Kidney (tissue), 14 donors: ENCODE measurements around the gene FCN2. TPM values are rescaled to one million over a fixed set of nuclear protein-coding genes. Genes with fewer than 3 reads are reported as not detected.

ENCODE experiments used
- DNase-seq, 5 donors: peaks; one replicate each; pipeline ENCODE4 v3.0.0-alpha.2; 2013 to 2020
- FAIRE-seq: peaks from 2 replicates; lab custom pipeline; 2012; peaks lifted over from hg19 to GRCh38; lab: Jason Lieb, UNC
- H3K27ac ChIP-seq, 2 donors: one replicate each; pipeline ENCODE4 v1.7.0; 2013; ENCODE audit warnings: low read depth in 2 of 2, low read length in 2 of 2, inconsistent platforms in 1 of 2
- H3K27me3 ChIP-seq: one replicate; pipeline ENCODE4 v1.7.1; 2013; ENCODE audit warnings: low read length, inconsistent platforms; ENCODE audit not compliant: control insufficient read depth, insufficient read depth
- H3K36me3 ChIP-seq, 3 donors: one replicate each; pipeline versions ENCODE4 v1.7.0 to v1.7.1; 2013; ENCODE audit warnings: low read length in 3 of 3, control low read depth in 1 of 3, inconsistent platforms in 1 of 3; ENCODE audit not compliant: insufficient read depth in 3 of 3, control insufficient read depth in 2 of 3
- H3K4me1 ChIP-seq, 3 donors: one replicate each; pipeline versions ENCODE4 v1.7.0 to v1.7.1; 2013; ENCODE audit warnings: low read length in 3 of 3, inconsistent platforms in 1 of 3, low read depth in 1 of 3; ENCODE audit not compliant: control insufficient read depth in 2 of 3, insufficient read depth in 2 of 3
- H3K4me3 ChIP-seq, 3 donors: one replicate each; pipeline versions ENCODE4 v1.7.0 to v1.8.1; 2013; ENCODE audit warnings: low read length in 3 of 3, control low read depth in 1 of 3, inconsistent platforms in 1 of 3
- H3K9ac ChIP-seq, 3 donors: one replicate each; pipeline versions ENCODE4 v1.7.0 to v1.7.1; 2013; ENCODE audit warnings: low read length in 3 of 3, control low read depth in 1 of 3, inconsistent platforms in 1 of 3
- H3K9me3 ChIP-seq, 3 donors: one replicate each; pipeline versions ENCODE4 v1.7.0 to v1.7.1; 2013; ENCODE audit warnings: low read length in 3 of 3, control low read depth in 1 of 3, inconsistent platforms in 1 of 3; ENCODE audit not compliant: control insufficient read depth in 2 of 3, insufficient read depth in 1 of 3
- intact Hi-C: fragments of 100-400 bp; cut with DNase I; formaldehyde crosslinking; loops from one replicate; pipeline ENCODE4 v1.11.1; 2022
- polyA plus RNA-seq: library from polyadenylated mRNA; stranded (reverse); fragments of 350-450 nt; fragmentation: Illumina TruSeq; extraction: RNeasy Lipid Tissue Mini Kit (QIAGEN cat#74804); gene quantifications from one replicate; pipeline ENCODE4 v1.2.3, GENCODE V29; 2014; ENCODE audit warnings: low read depth, low replicate concordance; ENCODE audit not compliant: insufficient read depth
- total RNA-seq: library from RNA; stranded (reverse); fragmentation: NEBNext Ultra II Directional; extraction: Animal tissue kit (Norgen Biotek cat#: 25700); gene quantifications from one replicate; pipeline ENCODE4 v1.2.1, GENCODE V29; 2021
- TF ChIP-seq, protein P1 (sequence below): IDR thresholded peaks from 3 replicates; pipeline ENCODE4 v1.5.1; 2012; ENCODE audit warnings: mild to moderate bottlenecking, moderate library complexity, borderline replicate concordance; ENCODE audit not compliant: insufficient read depth; ENCODE audit errors: extremely low read depth
- donor health status: control.
- donor health status: control.
- donor health status: control.
- donor health status: control.
- donor health status: control.
- donor health status: DM: yes; HTN: yes; CAD: no.
- donor health status: Normal renal cell carcinoma (clear cell type).

FCN2 gene
- total and polyA plus RNA-seq, 2 donors from 2014 or later: 2.8 to 3.6 TPM

DNA sequence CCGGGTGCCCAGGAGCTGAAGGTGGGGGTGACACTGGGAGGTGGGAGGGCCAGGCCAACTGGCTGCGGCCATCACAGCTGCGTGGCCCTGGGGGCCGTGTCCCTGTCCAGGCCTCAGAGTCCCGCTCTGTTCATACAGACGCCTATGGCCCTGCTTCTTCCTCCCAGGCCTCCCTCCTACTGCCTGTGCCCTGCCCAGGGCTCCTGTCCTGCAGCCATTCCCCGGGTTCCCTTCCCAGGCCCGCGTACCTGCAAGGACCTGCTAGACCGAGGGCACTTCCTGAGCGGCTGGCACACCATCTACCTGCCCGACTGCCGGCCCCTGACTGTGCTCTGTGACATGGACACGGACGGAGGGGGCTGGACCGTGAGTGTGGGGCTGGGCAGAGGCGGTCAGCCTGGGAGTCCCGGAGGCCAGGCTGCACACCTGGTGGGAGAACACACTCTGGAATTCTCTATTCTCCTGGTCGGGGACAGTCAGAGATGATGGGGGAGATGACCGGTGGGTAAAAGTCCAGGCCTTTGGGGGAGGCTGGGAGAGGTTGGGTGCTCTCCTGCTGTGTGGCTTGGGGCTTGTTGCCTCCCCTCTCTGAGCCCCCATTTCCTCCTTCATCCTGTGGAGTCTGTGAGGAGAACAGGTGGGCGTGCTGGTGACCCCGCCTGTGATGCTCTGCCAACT is 4.5 kb downstream of the FCN2 start:
- intact Hi-C loops: no loop called here

DNA sequence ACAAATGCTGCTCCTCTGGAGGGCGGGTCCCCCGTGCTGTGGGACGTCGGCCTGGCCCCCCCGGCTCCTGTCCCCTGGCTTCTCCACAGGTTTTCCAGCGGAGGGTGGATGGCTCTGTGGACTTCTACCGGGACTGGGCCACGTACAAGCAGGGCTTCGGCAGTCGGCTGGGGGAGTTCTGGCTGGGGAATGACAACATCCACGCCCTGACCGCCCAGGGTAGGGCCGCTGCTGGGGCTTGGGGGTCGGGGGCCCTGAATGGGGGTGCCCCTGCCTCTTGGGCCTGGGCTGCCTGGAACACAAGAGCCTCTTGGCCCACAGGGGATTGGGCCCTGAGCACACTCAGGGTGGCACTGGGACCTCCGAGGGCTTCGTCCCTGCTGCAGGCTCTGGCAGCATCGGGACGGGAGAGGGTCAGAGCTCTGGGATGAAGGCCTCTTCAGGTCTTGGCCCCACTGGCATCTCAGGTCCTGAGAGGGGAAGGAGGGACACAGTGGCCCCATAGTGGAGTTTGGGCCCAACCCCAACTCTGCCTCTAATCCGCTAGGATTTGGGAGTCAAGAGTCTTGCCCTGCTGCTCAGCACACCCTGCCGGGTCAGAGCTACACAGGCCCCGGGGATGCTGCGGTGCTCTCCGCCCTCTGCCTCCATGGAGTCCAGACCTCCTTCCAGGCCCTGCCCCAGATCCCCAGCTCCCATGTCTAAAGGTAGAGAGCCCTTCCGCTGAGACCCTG is 5.2 kb downstream of the FCN2 start:
- Histone ChIP-seq H3K36me3 (no peaks in the 10 kb centered on the region), H3K4me3 (no peak overlapping the region), H3K27me3 (no peaks in the 10 kb centered on the region), H3K27ac (no peak overlapping the region), H3K9ac (no peak overlapping the region), H3K4me1 (no peaks in the 10 kb centered on the region), H3K9me3 (no peaks in the 10 kb centered on the region)
- intact Hi-C loops: no loop called here
- no peak for FAIRE-seq
- TF ChIP-seq, protein P1, sequence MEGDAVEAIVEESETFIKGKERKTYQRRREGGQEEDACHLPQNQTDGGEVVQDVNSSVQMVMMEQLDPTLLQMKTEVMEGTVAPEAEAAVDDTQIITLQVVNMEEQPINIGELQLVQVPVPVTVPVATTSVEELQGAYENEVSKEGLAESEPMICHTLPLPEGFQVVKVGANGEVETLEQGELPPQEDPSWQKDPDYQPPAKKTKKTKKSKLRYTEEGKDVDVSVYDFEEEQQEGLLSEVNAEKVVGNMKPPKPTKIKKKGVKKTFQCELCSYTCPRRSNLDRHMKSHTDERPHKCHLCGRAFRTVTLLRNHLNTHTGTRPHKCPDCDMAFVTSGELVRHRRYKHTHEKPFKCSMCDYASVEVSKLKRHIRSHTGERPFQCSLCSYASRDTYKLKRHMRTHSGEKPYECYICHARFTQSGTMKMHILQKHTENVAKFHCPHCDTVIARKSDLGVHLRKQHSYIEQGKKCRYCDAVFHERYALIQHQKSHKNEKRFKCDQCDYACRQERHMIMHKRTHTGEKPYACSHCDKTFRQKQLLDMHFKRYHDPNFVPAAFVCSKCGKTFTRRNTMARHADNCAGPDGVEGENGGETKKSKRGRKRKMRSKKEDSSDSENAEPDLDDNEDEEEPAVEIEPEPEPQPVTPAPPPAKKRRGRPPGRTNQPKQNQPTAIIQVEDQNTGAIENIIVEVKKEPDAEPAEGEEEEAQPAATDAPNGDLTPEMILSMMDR: no peak
- no peak for DNase-seq

More for the DNA sequence above, 4.5 kb downstream of the FCN2 start:
- TF ChIP-seq, protein P1: no peak
- FAIRE-seq (no peak), DNase-seq (no peak)
- H3K36me3 ChIP-seq: no peaks in the 10 kb centered on the region
- no peaks in the 10 kb centered on the region for H3K9me3 ChIP-seq
- no peak overlapping the region for H3K9ac ChIP-seq
- H3K27me3 ChIP-seq: no peaks in the 10 kb centered on the region
- no peaks in the 10 kb centered on the region for H3K4me1 ChIP-seq
- H3K4me3 ChIP-seq: no peak overlapping the region
- no peak overlapping the region for H3K27ac ChIP-seq

DNA sequence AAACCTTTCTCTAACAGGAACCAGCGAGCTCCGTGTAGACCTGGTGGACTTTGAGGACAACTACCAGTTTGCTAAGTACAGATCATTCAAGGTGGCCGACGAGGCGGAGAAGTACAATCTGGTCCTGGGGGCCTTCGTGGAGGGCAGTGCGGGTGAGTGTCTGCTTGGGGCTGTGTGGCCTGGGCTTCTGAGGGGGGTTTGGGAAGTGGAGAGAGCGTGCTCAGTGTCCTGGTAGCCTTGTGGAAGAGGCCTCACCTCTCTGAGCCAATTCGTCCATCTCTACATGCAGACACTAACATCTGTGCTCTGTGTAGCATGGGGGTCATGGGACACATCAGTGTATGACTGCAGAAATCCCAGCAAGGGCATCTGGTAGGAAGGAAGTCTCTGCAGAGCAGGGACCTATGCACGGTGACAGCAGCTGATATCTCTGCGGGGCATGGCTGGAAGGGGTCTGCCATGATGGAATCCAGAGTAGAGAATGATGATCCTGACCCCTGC is 5.9 kb downstream of the FCN2 start:
- Histone ChIP-seq H3K9me3 (no peaks in the 10 kb centered on the region), H3K27ac (no peak overlapping the region), H3K4me3 (no peak overlapping the region), H3K9ac (no peak overlapping the region), H3K4me1 (no peaks in the 10 kb centered on the region), H3K27me3 (no peaks in the 10 kb centered on the region), H3K36me3 (no peaks in the 10 kb centered on the region)
- no peak for FAIRE-seq
- peak in 1 of 5 donors; percentile 17 for DNase-seq
- intact Hi-C loops: no loop called here
- TF ChIP-seq, protein P1: no peak
